Measurements from ENCODE around the gene CCDC27.
"Not testable (repeated sequence)": the region's sequence is repeated elsewhere in the genome, so short reads cannot be mapped to it uniquely, and the experiment has no call there.

GRCh38 chr1:3748316-3748900 is 3.8 kb upstream of the CCDC27 start:
- not testable (repeated sequence) for TF ChIP-seq CTCF (IDR thresholded peaks at IDR 0.05 in 8 of 11, conservative IDR thresholded peaks at IDR 0.05 in 3 of 11); POLR2AphosphoS5 (IDR thresholded peaks at IDR 0.05); POLR2A (IDR thresholded peaks at IDR 0.05)

All from spleen (tissue), 7 donors.